IMR-90 (cell line): ENCODE results near the gene PAFAH2.

Experiments used
- BHLHE40 ChIP-seq: fragments of 150-350 bp; IDR thresholded peaks from 2 replicates; pipeline ENCODE4 v1.6.1; 2016; ENCODE audit warnings: mild to moderate bottlenecking, low read depth, low read length
- MAFK ChIP-seq: IDR thresholded peaks from 2 replicates; pipeline ENCODE4 v1.6.1; 2012; ENCODE audit warnings: low read depth, low read length, improper control_type of control experiment
- POLR2A ChIP-seq: IDR thresholded peaks from 2 replicates; pipeline ENCODE4 v1.6.1; 2012; ENCODE audit warnings: mild to moderate bottlenecking, low read depth, low read length
- RAD21 ChIP-seq: IDR thresholded peaks from 2 replicates; pipeline ENCODE4 v1.6.1; 2012; ENCODE audit warnings: low read length, improper control_type of control experiment
- RCOR1 ChIP-seq: IDR thresholded peaks from 2 replicates; pipeline ENCODE4 v1.6.1; 2012; ENCODE audit warnings: mild to moderate bottlenecking, low read length, improper control_type of control experiment; ENCODE audit not compliant: insufficient replicate concordance
- RFX5 ChIP-seq: IDR thresholded peaks from 2 replicates; pipeline ENCODE4 v1.8.0; 2012; ENCODE audit warnings: low read depth, mild to moderate bottlenecking, low read length, moderate library complexity
- TF ChIP-seq, protein P1 (sequence below): conservative IDR thresholded peaks from 2 replicates; pipeline ENCODE4 v1.5.1; 2012; ENCODE audit warnings: mild to moderate bottlenecking, low read depth, low read length, improper control_type of control experiment
- TF ChIP-seq, protein P2 (sequence below): fragments of 150-350 bp; IDR thresholded peaks from 2 replicates; pipeline ENCODE4 v1.6.1; 2017; ENCODE audit warnings: mild to moderate bottlenecking, antibody characterized with exemption, low read length, low read depth

DNA sequence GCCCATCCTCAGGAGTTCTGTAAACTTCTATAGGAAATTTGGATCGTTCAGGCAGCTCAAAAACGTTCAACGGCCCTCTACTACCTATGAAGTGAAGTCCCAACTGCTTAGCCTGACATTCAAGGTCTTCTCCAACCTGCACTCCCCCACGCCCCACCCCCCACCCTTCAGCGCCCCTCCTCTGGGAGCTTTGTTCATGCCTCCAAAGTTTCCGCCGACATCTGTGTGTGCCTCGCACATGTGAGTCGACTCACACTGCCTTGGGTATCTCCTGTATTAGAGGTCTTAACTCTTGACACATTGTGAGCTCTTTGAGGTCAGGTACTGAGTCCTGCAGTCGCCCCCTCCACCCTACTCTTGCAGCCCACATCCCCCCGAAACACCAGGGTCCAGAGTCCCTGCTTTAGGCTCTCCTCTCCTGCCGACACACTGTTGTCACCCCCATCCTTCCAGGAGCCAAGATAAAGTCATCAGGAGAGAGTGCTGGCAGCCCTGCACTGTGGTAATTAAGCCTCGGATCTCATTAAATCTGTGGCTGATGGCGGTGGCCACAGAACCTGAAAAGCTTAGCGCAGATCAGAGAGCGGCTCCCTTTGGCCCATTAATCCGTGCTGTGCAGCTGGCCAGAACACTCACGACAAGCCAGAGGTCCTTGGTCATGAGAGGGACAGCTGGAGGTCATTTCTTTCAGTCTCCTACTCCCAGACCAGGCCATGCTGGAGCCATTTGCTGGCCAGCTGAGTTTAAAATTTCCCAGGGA, 1.4 kb upstream of the PAFAH2 start:
- TF ChIP-seq, protein P1, sequence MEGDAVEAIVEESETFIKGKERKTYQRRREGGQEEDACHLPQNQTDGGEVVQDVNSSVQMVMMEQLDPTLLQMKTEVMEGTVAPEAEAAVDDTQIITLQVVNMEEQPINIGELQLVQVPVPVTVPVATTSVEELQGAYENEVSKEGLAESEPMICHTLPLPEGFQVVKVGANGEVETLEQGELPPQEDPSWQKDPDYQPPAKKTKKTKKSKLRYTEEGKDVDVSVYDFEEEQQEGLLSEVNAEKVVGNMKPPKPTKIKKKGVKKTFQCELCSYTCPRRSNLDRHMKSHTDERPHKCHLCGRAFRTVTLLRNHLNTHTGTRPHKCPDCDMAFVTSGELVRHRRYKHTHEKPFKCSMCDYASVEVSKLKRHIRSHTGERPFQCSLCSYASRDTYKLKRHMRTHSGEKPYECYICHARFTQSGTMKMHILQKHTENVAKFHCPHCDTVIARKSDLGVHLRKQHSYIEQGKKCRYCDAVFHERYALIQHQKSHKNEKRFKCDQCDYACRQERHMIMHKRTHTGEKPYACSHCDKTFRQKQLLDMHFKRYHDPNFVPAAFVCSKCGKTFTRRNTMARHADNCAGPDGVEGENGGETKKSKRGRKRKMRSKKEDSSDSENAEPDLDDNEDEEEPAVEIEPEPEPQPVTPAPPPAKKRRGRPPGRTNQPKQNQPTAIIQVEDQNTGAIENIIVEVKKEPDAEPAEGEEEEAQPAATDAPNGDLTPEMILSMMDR = no peak
- TF ChIP-seq POLR2A = no peak
- TF ChIP-seq RAD21 = no peak
- TF ChIP-seq RCOR1 = no peak
- TF ChIP-seq, protein P2, sequence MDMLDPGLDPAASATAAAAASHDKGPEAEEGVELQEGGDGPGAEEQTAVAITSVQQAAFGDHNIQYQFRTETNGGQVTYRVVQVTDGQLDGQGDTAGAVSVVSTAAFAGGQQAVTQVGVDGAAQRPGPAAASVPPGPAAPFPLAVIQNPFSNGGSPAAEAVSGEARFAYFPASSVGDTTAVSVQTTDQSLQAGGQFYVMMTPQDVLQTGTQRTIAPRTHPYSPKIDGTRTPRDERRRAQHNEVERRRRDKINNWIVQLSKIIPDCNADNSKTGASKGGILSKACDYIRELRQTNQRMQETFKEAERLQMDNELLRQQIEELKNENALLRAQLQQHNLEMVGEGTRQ = no peak
- no peak for TF ChIP-seq MAFK
- TF ChIP-seq RFX5 = no peak
- no peak for TF ChIP-seq BHLHE40
